GM21786 (cell line): ENCODE measurements around the gene RTCA.
"Not testable (repeated sequence)": the region's sequence is repeated elsewhere in the genome, so short reads cannot be mapped to it uniquely, and the experiment has no call there.

Experiments
- ATAC-seq: cut with Tn5 transposase; IDR thresholded peaks from one replicate; pipeline ENCODE4 v1.9.1; 2021; ENCODE audit not compliant: unreplicated experiment

RTCA gene

GRCh38 chr1:100306735-100307313, 40.8 kb downstream of the RTCA start:
- no peak for ATAC-seq

- no peak for ATAC-seq
Observed at GRCh38 chr1:100308777-100309176, 42.8 kb downstream of the RTCA start.

- ATAC-seq: no peak
Observed at GRCh38 chr1:100309863-100310262, 43.8 kb downstream of the RTCA start.

- ATAC-seq: no peak
Observed at GRCh38 chr1:100313382-100313781, 47.4 kb downstream of the RTCA start.

GRCh38 chr1:100316622-100317021, 50.6 kb downstream of the RTCA start:
- ATAC-seq: no peak

GRCh38 chr1:100320311-100321099, 54.5 kb downstream of the RTCA start:
- no peak for ATAC-seq

- ATAC-seq: no peak
Observed at GRCh38 chr1:100321100-100321493, 55.1 kb downstream of the RTCA start.

- no peak for ATAC-seq
Observed at GRCh38 chr1:100321506-100321905, 55.5 kb downstream of the RTCA start.

- ATAC-seq: peak; percentile 59
Observed at GRCh38 chr1:100322436-100323211, 56.6 kb downstream of the RTCA start.

GRCh38 chr1:100323419-100324106, 57.5 kb downstream of the RTCA start:
- ATAC-seq: no peak

GRCh38 chr1:100325415-100326324, 59.7 kb downstream of the RTCA start:
- ATAC-seq: no peak

- not testable (repeated sequence) for ATAC-seq
Observed at GRCh38 chr1:100326325-100326670, 60.3 kb downstream of the RTCA start.

GRCh38 chr1:100328133-100328532, 62.1 kb downstream of the RTCA start:
- ATAC-seq: no peak

GRCh38 chr1:100331146-100331545, 65.1 kb downstream of the RTCA start:
- ATAC-seq: not testable (repeated sequence)

GRCh38 chr1:100332331-100332730, 66.3 kb downstream of the RTCA start:
- no peak for ATAC-seq

GRCh38 chr1:100335436-100335835, 69.4 kb downstream of the RTCA start:
- ATAC-seq: no peak

- not testable (repeated sequence) for ATAC-seq
Observed at GRCh38 chr1:100337878-100338277, 71.9 kb downstream of the RTCA start.

- ATAC-seq: not testable (repeated sequence)
Observed at GRCh38 chr1:100339735-100340134, 73.7 kb downstream of the RTCA start.

GRCh38 chr1:100340494-100340893, 74.5 kb downstream of the RTCA start:
- no peak for ATAC-seq

GRCh38 chr1:100342348-100342747, 76.3 kb downstream of the RTCA start:
- ATAC-seq: no peak
